NB4 (cell line): ENCODE data around the gene GMDS.

Source experiments
- TF ChIP-seq, protein P1 (sequence below): IDR thresholded peaks from one replicate; pipeline ENCODE4 v1.5.1; 2012; ENCODE audit warnings: low read depth, low read length
- TF ChIP-seq, protein P2 (sequence below): IDR thresholded peaks from 2 replicates; pipeline ENCODE4 v1.6.1; 2011; ENCODE audit warnings: low read depth, low read length

DNA sequence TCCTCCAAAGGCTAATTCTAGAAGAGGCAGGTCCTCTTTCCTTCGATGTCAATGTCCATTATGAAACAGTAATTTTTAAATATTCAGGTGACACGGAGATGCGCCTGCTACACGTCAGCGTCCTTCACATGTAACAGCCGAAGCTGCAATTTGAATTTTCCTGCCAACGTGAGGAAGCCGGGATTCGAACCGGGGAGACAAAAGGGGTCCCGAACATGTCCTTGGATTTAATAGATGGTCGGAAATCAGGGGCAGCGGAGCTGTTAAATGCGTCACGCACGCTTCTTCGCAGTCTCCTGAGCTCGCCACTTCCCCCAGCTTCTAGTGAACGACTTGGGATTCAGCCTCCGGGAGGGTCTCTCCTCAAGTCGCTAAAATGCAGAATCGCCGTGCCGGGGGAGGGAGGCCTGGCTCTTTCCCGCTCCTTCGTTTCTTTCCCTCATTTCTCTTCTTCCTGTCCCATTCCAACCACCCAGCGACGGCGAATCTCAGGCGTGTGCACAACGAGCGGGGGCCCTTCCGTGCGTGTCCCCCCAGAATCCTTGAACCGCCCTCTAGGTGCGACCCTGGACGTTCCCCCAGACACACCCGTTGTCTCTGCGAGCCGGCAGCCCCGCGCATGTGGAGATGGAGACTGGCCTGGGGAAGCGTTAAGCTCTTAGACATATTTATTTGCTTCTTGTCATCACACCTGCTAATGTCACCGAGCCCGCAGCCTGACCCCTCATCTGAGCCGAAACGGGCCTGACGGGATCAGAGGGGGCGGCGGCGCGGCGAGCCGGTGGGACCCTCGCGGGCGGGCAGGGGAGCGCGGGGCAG, 637.0 kb downstream of the GMDS start:
- TF ChIP-seq, protein P1, sequence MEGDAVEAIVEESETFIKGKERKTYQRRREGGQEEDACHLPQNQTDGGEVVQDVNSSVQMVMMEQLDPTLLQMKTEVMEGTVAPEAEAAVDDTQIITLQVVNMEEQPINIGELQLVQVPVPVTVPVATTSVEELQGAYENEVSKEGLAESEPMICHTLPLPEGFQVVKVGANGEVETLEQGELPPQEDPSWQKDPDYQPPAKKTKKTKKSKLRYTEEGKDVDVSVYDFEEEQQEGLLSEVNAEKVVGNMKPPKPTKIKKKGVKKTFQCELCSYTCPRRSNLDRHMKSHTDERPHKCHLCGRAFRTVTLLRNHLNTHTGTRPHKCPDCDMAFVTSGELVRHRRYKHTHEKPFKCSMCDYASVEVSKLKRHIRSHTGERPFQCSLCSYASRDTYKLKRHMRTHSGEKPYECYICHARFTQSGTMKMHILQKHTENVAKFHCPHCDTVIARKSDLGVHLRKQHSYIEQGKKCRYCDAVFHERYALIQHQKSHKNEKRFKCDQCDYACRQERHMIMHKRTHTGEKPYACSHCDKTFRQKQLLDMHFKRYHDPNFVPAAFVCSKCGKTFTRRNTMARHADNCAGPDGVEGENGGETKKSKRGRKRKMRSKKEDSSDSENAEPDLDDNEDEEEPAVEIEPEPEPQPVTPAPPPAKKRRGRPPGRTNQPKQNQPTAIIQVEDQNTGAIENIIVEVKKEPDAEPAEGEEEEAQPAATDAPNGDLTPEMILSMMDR: no peak
- TF ChIP-seq, protein P2, sequence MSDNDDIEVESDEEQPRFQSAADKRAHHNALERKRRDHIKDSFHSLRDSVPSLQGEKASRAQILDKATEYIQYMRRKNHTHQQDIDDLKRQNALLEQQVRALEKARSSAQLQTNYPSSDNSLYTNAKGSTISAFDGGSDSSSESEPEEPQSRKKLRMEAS: no peak
